K562 (cell line): ENCODE results near the gene RAB26. TPM values are rescaled to one million over a fixed set of nuclear protein-coding genes. Genes with fewer than 3 reads are reported as not detected.

Experiments used
- ATAC-seq: fragments of 200-7000 bp; cut with Tn5 transposase; 3 replicates; pipeline ENCODE4 v1.9.1; 2020; ENCODE audit warnings: moderate library complexity
- BruUV-seq: library from RNA; stranded (reverse); fragments of 400-500 nt; replicated peaks from 2 replicates; lab custom pipeline; 2021; lab: Mats Ljungman, UMichigan
- CTCF ChIA-PET: fragments of 300-600 bp; formaldehyde crosslinking; extraction: SDS; loops from one replicate; lab custom pipeline; 2021; ENCODE audit warnings: low intra/inter-chr PET ratio; lab: Yijun Ruan, JAX
- POLR2A ChIA-PET: fragments of 300-600, 350-650 bp; sonication (Branson Sonifier 250); formaldehyde crosslinking; extraction: SDS; loops from one replicate; lab custom pipeline; 2021; ENCODE audit warnings: antibody characterized with exemption, inconsistent platforms; lab: Yijun Ruan, JAX
- DNase-seq, 4 experiments: peaks; one replicate each; pipeline versions ENCODE4 v3.0.0 to v3.0.0-alpha.2; 2011 to 2018; ENCODE audit warnings: low spot score in 3 of 4, mixed read lengths in 3 of 4; ENCODE audit errors: extremely low read depth in 1 of 4
- FAIRE-seq: peaks from 2 replicates; lab custom pipeline; 2011; peaks lifted over from hg19 to GRCh38; lab: Jason Lieb, UNC
- H2AFZ ChIP-seq: 2 replicates; pipeline ENCODE4 v1.6.0; 2011; ENCODE audit warnings: low read depth, low read length, control low read depth, inconsistent platforms
- H3K27ac ChIP-seq: fragments of 200-600 bp; 3 replicates; pipeline ENCODE4 v1.8.0; 2011; ENCODE audit warnings: low read depth, mild to moderate bottlenecking, control low read depth, inconsistent platforms, low read length, moderate library complexity, mixed read lengths; ENCODE audit errors: extremely low read depth
- H3K27me3 ChIP-seq, 2 experiments: fragments of 300-600 bp in 1 of 2; 2 replicates in 1 of 2; 3 replicates in 1 of 2; pipeline versions ENCODE4 v1.6.0 to v1.8.0; 2011; ENCODE audit warnings: inconsistent platforms in 2 of 2, low read length in 2 of 2, mild to moderate bottlenecking in 1 of 2, mixed read lengths in 1 of 2, moderate library complexity in 1 of 2; ENCODE audit not compliant: control insufficient read depth in 2 of 2, insufficient read depth in 2 of 2
- H3K36me3 ChIP-seq: fragments of 300-600 bp; 3 replicates; pipeline ENCODE4 v1.8.0; 2011; ENCODE audit warnings: mild to moderate bottlenecking, low read length, inconsistent platforms; ENCODE audit not compliant: control insufficient read depth, insufficient read depth
- H3K4me1 ChIP-seq, 2 experiments: fragments of 200-600 bp in 1 of 2; replicated peaks in 1 of 2; 2 replicates in 1 of 2; 3 replicates in 1 of 2; pipeline versions ENCODE4 v1.5.1 to v1.8.0; 2011; ENCODE audit warnings: inconsistent platforms in 2 of 2, low read length in 2 of 2, mild to moderate bottlenecking in 1 of 2, mixed read lengths in 1 of 2, moderate library complexity in 1 of 2; ENCODE audit not compliant: control insufficient read depth in 2 of 2, insufficient read depth in 2 of 2
- H3K4me2 ChIP-seq: 2 replicates; pipeline ENCODE4 v1.6.1; 2011; ENCODE audit warnings: low read length, control low read depth, inconsistent platforms, mixed read lengths; ENCODE audit not compliant: insufficient read depth
- H3K4me3 ChIP-seq: fragments of 200-600 bp; sonication (generic), shearing (Covaris generic); 2 replicates; pipeline ENCODE4 v1.5.1; 2016; ENCODE audit warnings: control low read depth, inconsistent platforms
- H3K79me2 ChIP-seq: fragments of 200-600 bp; 3 replicates; pipeline ENCODE4 v1.8.0; 2011; ENCODE audit warnings: low read length, inconsistent platforms; ENCODE audit not compliant: control insufficient read depth, insufficient read depth
- H3K9ac ChIP-seq, 2 experiments: 2 replicates each; pipeline versions ENCODE4 v1.6.0 to v1.6.1; 2011; ENCODE audit warnings: low read depth in 2 of 2, low read length in 2 of 2, control low read depth in 1 of 2, inconsistent platforms in 1 of 2, mild to moderate bottlenecking in 1 of 2, mixed read lengths in 1 of 2; ENCODE audit not compliant: insufficient read depth in 1 of 2
- H3K9me1 ChIP-seq: one replicate; pipeline ENCODE4 v1.6.0; 2011; ENCODE audit warnings: inconsistent platforms, mild to moderate bottlenecking, low read length, moderate library complexity; ENCODE audit not compliant: control insufficient read depth, insufficient read depth
- H3K9me3 ChIP-seq: replicated peaks from 2 replicates; pipeline ENCODE4 v1.5.1; 2011; ENCODE audit warnings: low read depth, low read length, inconsistent platforms; ENCODE audit not compliant: control insufficient read depth, insufficient read depth
- H4K20me1 ChIP-seq: replicated peaks from 2 replicates; pipeline ENCODE4 v1.6.1; 2011; ENCODE audit warnings: low read length, inconsistent platforms, mixed read lengths; ENCODE audit not compliant: control insufficient read depth, insufficient read depth
- CCNT2 ChIP-seq: IDR thresholded peaks from 2 replicates; pipeline ENCODE4 v1.6.1; 2011; ENCODE audit warnings: borderline replicate concordance, low read depth, mild to moderate bottlenecking, moderate library complexity, mixed read lengths, low read length; ENCODE audit not compliant: insufficient read length; ENCODE audit errors: extremely low read depth
- CEBPB ChIP-seq: fragments of 450-650 bp; IDR thresholded peaks from 2 replicates; pipeline ENCODE4 v1.6.1; 2016; ENCODE audit warnings: missing genetic modification characterization, missing compliant biosample characterization
- DACH1 ChIP-seq: fragments of 450-650 bp; IDR thresholded peaks from 2 replicates; pipeline ENCODE4 v1.6.1; 2018; ENCODE audit not compliant: partially characterized antibody
- FOXM1 ChIP-seq, 2 experiments: fragments of 450-650 bp in 1 of 2; sonication (generic) in 1 of 2; formaldehyde crosslinking in 1 of 2; IDR thresholded peaks; 2 replicates each; pipeline versions ENCODE4 v1.6.1 to v1.9.0; 2017 to 2022; ENCODE audit warnings: low read depth in 2 of 2, mild to moderate bottlenecking in 2 of 2, missing genetic modification reagents in 1 of 2, moderate library complexity in 1 of 2
- GTF2A2 ChIP-seq: IDR thresholded peaks from 2 replicates; pipeline ENCODE4 v1.6.1; 2016; ENCODE audit warnings: mild to moderate bottlenecking, missing genetic modification characterization, missing compliant biosample characterization
- JUN ChIP-seq, 2 experiments: sonication (generic) in 1 of 2; formaldehyde crosslinking in 1 of 2; IDR thresholded peaks; 2 replicates each; pipeline versions ENCODE4 v1.6.1 to v1.8.0; 2012 to 2022; ENCODE audit warnings: borderline replicate concordance in 2 of 2, mild to moderate bottlenecking in 2 of 2, improper control_type of control experiment in 1 of 2, low read depth in 1 of 2, low read length in 1 of 2, missing genetic modification reagents in 1 of 2
- STAT5A ChIP-seq: IDR thresholded peaks from 2 replicates; pipeline ENCODE4 v1.6.1; 2012; ENCODE audit warnings: low read length, inconsistent platforms, borderline replicate concordance
- TARDBP ChIP-seq: fragments of 450-650 bp; IDR thresholded peaks from 2 replicates; pipeline ENCODE4 v1.6.1; 2016
- ZNF175 ChIP-seq: fragments of 200-800 bp; sonication (Bioruptor generic); IDR thresholded peaks from 2 replicates; pipeline ENCODE4 v1.6.1; 2016; ENCODE audit warnings: low read depth, mild to moderate bottlenecking, missing genetic modification characterization, missing compliant biosample characterization
- ZNF583 ChIP-seq: fragments of 250-450 bp; sonication (Bioruptor Pico); IDR thresholded peaks from 2 replicates; pipeline ENCODE4 v1.4.0; 2020
- ZNF586 ChIP-seq: fragments of 450-650 bp; formaldehyde crosslinking; conservative IDR thresholded peaks from 2 replicates; pipeline ENCODE4 v1.4.0; 2020; ENCODE audit warnings: mild to moderate bottlenecking, moderate library complexity
- WGBS: fragments of 100-300 bp; shearing (Covaris generic); methylation state at CpG from one replicate; pipeline ENCODE4 v1.1.6; 2016; ENCODE audit warnings: low coverage, mixed read lengths; ENCODE audit not compliant: insufficient coverage; ENCODE audit errors: missing lambda C conversion rate; 5-methylcytosine and 5-hydroxymethylcytosine counted together
- in situ Hi-C: fragments of 300-500 bp; cut with MboI; formaldehyde crosslinking; loops from 4 replicates; pipeline ENCODE4 v1.15.0; 2018; ENCODE audit warnings: inconsistent platforms, mixed read lengths
- intact Hi-C: fragments of 100-400 bp; cut with micrococcal nuclease; formaldehyde crosslinking; loops from 2 replicates; pipeline ENCODE4 v1.14.2; 2022
- polyA plus RNA-seq, 8 experiments: library from polyadenylated mRNA; depleted of rRNA in 4 of 8; stranded (reverse) in 5 of 8; unstranded in 3 of 8; fragments of >200 nt; fragmentation: Nextera tagmentation in 2 of 8; fragmentation: Illumina TruSeq in 1 of 8; extraction: Ambion mirVana in 2 of 8; extraction: Trizol in 1 of 8; gene quantifications; 2 replicates each; pipeline versions ENCODE4 v1.2.1 to v1.2.3, GENCODE V29; 2011 to 2014; ENCODE audit warnings: inconsistent platforms in 1 of 8, missing spikeins in 1 of 8
- total RNA-seq, 7 experiments: library from RNA; depleted of rRNA in 6 of 7; stranded (reverse); fragments of >200 nt in 6 of 7; fragmentation: Illumina TruSeq in 2 of 7; extraction: Trizol in 2 of 7; gene quantifications; 2 replicates each; pipeline versions ENCODE4 v1.2.1 to v1.2.3, GENCODE V29; 2011 to 2021; ENCODE audit warnings: low replicate concordance in 1 of 7
- TF ChIP-seq, protein P1 (sequence below): sonication (generic); formaldehyde crosslinking; IDR thresholded peaks from 2 replicates; pipeline ENCODE4 v1.8.1; 2023; ENCODE audit warnings: mild to moderate bottlenecking, missing genetic modification reagents
- TF ChIP-seq, protein P2 (sequence below): fragments of 250-450 bp; sonication (Bioruptor Pico); IDR thresholded peaks from 2 replicates; pipeline ENCODE4 v1.8.0; 2022; ENCODE audit warnings: inconsistent platforms, mild to moderate bottlenecking, moderate library complexity, borderline replicate concordance
- TF ChIP-seq, protein P3 (sequence below), 3 experiments: IDR thresholded peaks in 2 of 3; conservative IDR thresholded peaks in 1 of 3; 2 replicates each; pipeline ENCODE4 v1.5.1; 2011 to 2012; ENCODE audit warnings: low read length in 3 of 3, mild to moderate bottlenecking in 3 of 3, control low read depth in 2 of 3, improper control_type of control experiment in 1 of 3, inconsistent platforms in 1 of 3, low read depth in 1 of 3, mixed read lengths in 1 of 3, moderate library complexity in 1 of 3; ENCODE audit not compliant: insufficient read depth in 2 of 3

RAB26 gene
- total and polyA plus RNA-seq, 9 of the 15 experiments (the other 6 are each of a cell fraction or from before 2014, with no cell fraction given), result 0.25 to 6.1 (median 2.1) TPM

DNA sequence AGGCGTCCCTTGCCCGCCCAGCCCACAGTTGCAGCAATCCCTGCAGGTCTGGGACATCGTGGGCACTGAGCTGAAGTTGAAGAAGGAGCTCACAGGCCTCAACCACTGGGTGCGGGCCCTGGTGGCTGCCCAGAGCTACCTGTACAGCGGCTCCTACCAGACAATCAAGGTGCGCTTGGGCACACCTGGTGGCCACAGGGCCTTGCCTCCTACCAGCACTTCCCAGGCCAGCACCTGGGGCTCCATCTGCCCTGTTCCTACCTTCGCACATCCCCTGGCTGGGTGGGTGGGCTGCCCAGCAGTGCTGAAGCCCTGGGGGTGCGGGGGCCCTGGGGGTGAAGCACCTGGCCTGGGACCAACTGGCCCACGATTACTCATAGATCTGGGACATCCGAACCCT lies 27.0 kb downstream of the RAB26 start:
- no TSS peak for BruUV-seq
- TF ChIP-seq CEBPB (tag) (no peak), TARDBP (no peak), CCNT2 (no peak), DACH1 (no peak), GTF2A2 (tag) (no peak), ZNF586 (CRISPR knock-in tag) (no peak), JUN (IDR thresholded peaks at IDR 0.05; ENCODE audit: borderline replicate concordance, low read depth, low read length) (no peak), JUN (CRISPR knock-in tag; IDR thresholded peaks at IDR 0.05; ENCODE audit: borderline replicate concordance) (no peak), ZNF583 (CRISPR knock-in tag) (no peak), STAT5A (no peak), ZNF175 (CRISPR knock-in tag) (no peak), FOXM1 (IDR thresholded peaks at IDR 0.05; ENCODE audit: low read depth) (no peak), FOXM1 (CRISPR knock-in tag; IDR thresholded peaks at IDR 0.05; ENCODE audit: low read depth) (no peak)
- TF ChIP-seq, protein P1, sequence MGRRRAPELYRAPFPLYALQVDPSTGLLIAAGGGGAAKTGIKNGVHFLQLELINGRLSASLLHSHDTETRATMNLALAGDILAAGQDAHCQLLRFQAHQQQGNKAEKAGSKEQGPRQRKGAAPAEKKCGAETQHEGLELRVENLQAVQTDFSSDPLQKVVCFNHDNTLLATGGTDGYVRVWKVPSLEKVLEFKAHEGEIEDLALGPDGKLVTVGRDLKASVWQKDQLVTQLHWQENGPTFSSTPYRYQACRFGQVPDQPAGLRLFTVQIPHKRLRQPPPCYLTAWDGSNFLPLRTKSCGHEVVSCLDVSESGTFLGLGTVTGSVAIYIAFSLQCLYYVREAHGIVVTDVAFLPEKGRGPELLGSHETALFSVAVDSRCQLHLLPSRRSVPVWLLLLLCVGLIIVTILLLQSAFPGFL (CRISPR knock-in tag), result no peak
- TF ChIP-seq, protein P2, sequence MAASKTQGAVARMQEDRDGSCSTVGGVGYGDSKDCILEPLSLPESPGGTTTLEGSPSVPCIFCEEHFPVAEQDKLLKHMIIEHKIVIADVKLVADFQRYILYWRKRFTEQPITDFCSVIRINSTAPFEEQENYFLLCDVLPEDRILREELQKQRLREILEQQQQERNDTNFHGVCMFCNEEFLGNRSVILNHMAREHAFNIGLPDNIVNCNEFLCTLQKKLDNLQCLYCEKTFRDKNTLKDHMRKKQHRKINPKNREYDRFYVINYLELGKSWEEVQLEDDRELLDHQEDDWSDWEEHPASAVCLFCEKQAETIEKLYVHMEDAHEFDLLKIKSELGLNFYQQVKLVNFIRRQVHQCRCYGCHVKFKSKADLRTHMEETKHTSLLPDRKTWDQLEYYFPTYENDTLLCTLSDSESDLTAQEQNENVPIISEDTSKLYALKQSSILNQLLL (CRISPR knock-in tag), result no peak
- TF ChIP-seq, protein P3, sequence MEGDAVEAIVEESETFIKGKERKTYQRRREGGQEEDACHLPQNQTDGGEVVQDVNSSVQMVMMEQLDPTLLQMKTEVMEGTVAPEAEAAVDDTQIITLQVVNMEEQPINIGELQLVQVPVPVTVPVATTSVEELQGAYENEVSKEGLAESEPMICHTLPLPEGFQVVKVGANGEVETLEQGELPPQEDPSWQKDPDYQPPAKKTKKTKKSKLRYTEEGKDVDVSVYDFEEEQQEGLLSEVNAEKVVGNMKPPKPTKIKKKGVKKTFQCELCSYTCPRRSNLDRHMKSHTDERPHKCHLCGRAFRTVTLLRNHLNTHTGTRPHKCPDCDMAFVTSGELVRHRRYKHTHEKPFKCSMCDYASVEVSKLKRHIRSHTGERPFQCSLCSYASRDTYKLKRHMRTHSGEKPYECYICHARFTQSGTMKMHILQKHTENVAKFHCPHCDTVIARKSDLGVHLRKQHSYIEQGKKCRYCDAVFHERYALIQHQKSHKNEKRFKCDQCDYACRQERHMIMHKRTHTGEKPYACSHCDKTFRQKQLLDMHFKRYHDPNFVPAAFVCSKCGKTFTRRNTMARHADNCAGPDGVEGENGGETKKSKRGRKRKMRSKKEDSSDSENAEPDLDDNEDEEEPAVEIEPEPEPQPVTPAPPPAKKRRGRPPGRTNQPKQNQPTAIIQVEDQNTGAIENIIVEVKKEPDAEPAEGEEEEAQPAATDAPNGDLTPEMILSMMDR (IDR thresholded peaks at IDR 0.05 in 2 of 3, conservative IDR thresholded peaks at IDR 0.05 in 1 of 3; ENCODE audit: insufficient read depth in 2 of 3, low read depth in 1 of 3, low read length in 3 of 3), result no peak
- TF ChIP-seq, all 486 proteins: peak for 0
- Histone ChIP-seq H3K79me2 (no peaks in the 10 kb centered on the region), H3K27ac (no peak overlapping the region), H3K9me1 (no peaks in the 10 kb centered on the region), H3K9ac (no peak overlapping the region; a peak in 1 of 4 replicates), H4K20me1 (no peaks in the 10 kb centered on the region; the same call in 1 of the 2 replicates), H3K27me3 (no peaks in the 10 kb centered on the region), H3K9me3 (no peaks in the 10 kb centered on the region), H3K4me1 (peaks cover 0 to 65% of the 10 kb centered on the region in 2 experiments; a peak in 2 of 5 replicates), H3K4me3 (no peak overlapping the region), H3K4me2 (no peak overlapping the region), H2AFZ (no peak overlapping the region), H3K36me3 (peaks cover 68% of the 10 kb centered on the region; the same call in 1 of the 3 replicates)
- DNase-seq (no peak), ATAC-seq (no peak), FAIRE-seq (no peak)
- intact Hi-C loops, result no loop called here
- WGBS, result 83% methylated on average over 8 of the region's 10 CpGs
- in situ Hi-C loops, result no loop called here
- POLR2A ChIA-PET, result interaction anchor here (0.5 to 4.3 kb wide), 3 partner anchors 13 to 143 kb away, joined by 3 to 27 read pairs (median 5); partner anchors contain the start of gene TRAF7
- CTCF ChIA-PET, result no interaction called here
